Measurements from ENCODE around the gene XKR7. TPM values are rescaled to one million over a fixed set of nuclear protein-coding genes. Genes with fewer than 3 reads are reported as not detected.

Gene XKR7
- total RNA-seq, 1 donor from 2014 or later = 0.07 TPM

- Histone ChIP-seq H3K79me2 (ENCODE audit: low read depth) (no peaks in the 10 kb centered on the region), H3K36me3 (no peaks in the 10 kb centered on the region), H2AFZ (replicated peaks) (no peak overlapping the region), H3K4me1 (peaks cover 14% of the 10 kb centered on the region), H3K27ac (no peak overlapping the region), H3K4me2 (no peak overlapping the region), H3K27me3 (no peaks in the 10 kb centered on the region), H3K9me3 (ENCODE audit: low read depth) (no peaks in the 10 kb centered on the region), H3K4me3 (no peak overlapping the region), H3K9ac (no peak overlapping the region), H3F3A (ENCODE audit: low read depth) (peaks cover 23% of the 10 kb centered on the region), H4K20me1 (ENCODE audit: low read depth) (no peaks in the 10 kb centered on the region)
- Mint-ChIP-seq H3K27me3 (ENCODE audit: insufficient read depth, low read depth) (peaks cover 7% of the 10 kb centered on the region), H3K4me1 (peaks cover 37% of the 10 kb centered on the region), H3K27ac (no peak overlapping the region), H3K9me3 (peaks cover 2% of the 10 kb centered on the region), H3K4me3 (peak overlapping the region; percentile 21), H3K36me3 (peaks cover 3% of the 10 kb centered on the region)
- TF ChIP-seq EZH2phosphoT487 (IDR thresholded peaks at IDR 0.05) = no peak
- no peak for TF ChIP-seq CTCF (IDR thresholded peaks at IDR 0.05)
- no peak for TF ChIP-seq EZH2 (IDR thresholded peaks at IDR 0.05)
- DNase-seq (ENCODE audit: low spot score) = peak; percentile 16
Observed at GRCh38 chr20:32007787-32008616, 40.1 kb downstream of the XKR7 start.

GRCh38 chr20:32009564-32009963, 41.6 kb downstream of the XKR7 start:
- Mint-ChIP-seq H3K27me3 (ENCODE audit: insufficient read depth, low read depth) (peaks cover 7% of the 10 kb centered on the region), H3K4me1 (peaks cover 35% of the 10 kb centered on the region), H3K36me3 (peaks cover under 1% of the 10 kb centered on the region), H3K27ac (no peak overlapping the region), H3K4me3 (no peak overlapping the region), H3K9me3 (peaks cover 2% of the 10 kb centered on the region)
- DNase-seq (ENCODE audit: low spot score) = no peak
- Histone ChIP-seq H3K36me3 (no peaks in the 10 kb centered on the region), H3K79me2 (ENCODE audit: low read depth) (no peaks in the 10 kb centered on the region), H3K4me2 (no peak overlapping the region), H3K4me1 (peaks cover 14% of the 10 kb centered on the region), H2AFZ (replicated peaks) (no peak overlapping the region), H3K9me3 (ENCODE audit: low read depth) (no peaks in the 10 kb centered on the region), H3K4me3 (no peak overlapping the region), H3K27me3 (peaks cover 2% of the 10 kb centered on the region), H3F3A (ENCODE audit: low read depth) (peaks cover 23% of the 10 kb centered on the region), H3K9ac (no peak overlapping the region), H3K27ac (no peak overlapping the region), H4K20me1 (ENCODE audit: low read depth) (no peaks in the 10 kb centered on the region)
- TF ChIP-seq EZH2phosphoT487 (IDR thresholded peaks at IDR 0.05) (no peak), EZH2 (IDR thresholded peaks at IDR 0.05) (no peak), CTCF (IDR thresholded peaks at IDR 0.05) (no peak)

GRCh38 chr20:32010101-32010500, 42.1 kb downstream of the XKR7 start, which contains the start of gene CCM2L:
TSS of gene CCM2L (plus strand) at chr20:32010438. CDS start at chr20:32010455, 17 bp downstream.
- H3K9ac ChIP-seq = no peak within 1 kb of the TSS
- H3K4me1 ChIP-seq = peaks cover 14% of the 10 kb centered on the region
- no peak within 1 kb of the TSS for H3K4me3 ChIP-seq
- Mint-ChIP-seq H3K9me3 (peaks cover 2% of the 10 kb centered on the region), H3K36me3 (no peaks in the 10 kb centered on the region), H3K4me1 (peaks cover 35% of the 10 kb centered on the region), H3K4me3 (no peak within 1 kb of the TSS), H3K27me3 (ENCODE audit: insufficient read depth, low read depth) (peaks cover 7% of the 10 kb centered on the region), H3K27ac (no peak within 1 kb of the TSS)
- H3K27ac ChIP-seq = no peak within 1 kb of the TSS
- H2AFZ ChIP-seq (replicated peaks) = no peak within 1 kb of the TSS
- TF ChIP-seq EZH2 (IDR thresholded peaks at IDR 0.05) (no peak), EZH2phosphoT487 (IDR thresholded peaks at IDR 0.05) (no peak), CTCF (IDR thresholded peaks at IDR 0.05) (no peak)
- H3K79me2 ChIP-seq (ENCODE audit: low read depth) = no peaks in the 10 kb centered on the region
- no peaks in the 10 kb centered on the region for H3K36me3 ChIP-seq
- no peak within 1 kb of the TSS for H3K4me2 ChIP-seq
- H3K9me3 ChIP-seq (ENCODE audit: low read depth) = no peaks in the 10 kb centered on the region
- H3K27me3 ChIP-seq = peaks cover 7% of the 10 kb centered on the region
- H4K20me1 ChIP-seq (ENCODE audit: low read depth) = no peaks in the 10 kb centered on the region
- peaks cover 23% of the 10 kb centered on the region for H3F3A ChIP-seq (ENCODE audit: low read depth)
- DNase-seq (ENCODE audit: low spot score) = no peak

All from neural progenitor cell (in vitro differentiated cells).